GM19023 (cell line): ENCODE measurements around the gene CCNE1.
A peak's percentile ranks its signal among the peaks of the same experiment; 100 is the strongest.
"Not testable (repeated sequence)": the region's sequence is repeated elsewhere in the genome, so short reads cannot be mapped to it uniquely, and the experiment has no call there.

Experiments
- ATAC-seq: cut with Tn5 transposase; IDR thresholded peaks from one replicate; pipeline ENCODE4 v1.9.1; 2021; ENCODE audit warnings: mild to moderate bottlenecking, moderate library complexity; ENCODE audit not compliant: unreplicated experiment

The CCNE1 gene

DNA sequence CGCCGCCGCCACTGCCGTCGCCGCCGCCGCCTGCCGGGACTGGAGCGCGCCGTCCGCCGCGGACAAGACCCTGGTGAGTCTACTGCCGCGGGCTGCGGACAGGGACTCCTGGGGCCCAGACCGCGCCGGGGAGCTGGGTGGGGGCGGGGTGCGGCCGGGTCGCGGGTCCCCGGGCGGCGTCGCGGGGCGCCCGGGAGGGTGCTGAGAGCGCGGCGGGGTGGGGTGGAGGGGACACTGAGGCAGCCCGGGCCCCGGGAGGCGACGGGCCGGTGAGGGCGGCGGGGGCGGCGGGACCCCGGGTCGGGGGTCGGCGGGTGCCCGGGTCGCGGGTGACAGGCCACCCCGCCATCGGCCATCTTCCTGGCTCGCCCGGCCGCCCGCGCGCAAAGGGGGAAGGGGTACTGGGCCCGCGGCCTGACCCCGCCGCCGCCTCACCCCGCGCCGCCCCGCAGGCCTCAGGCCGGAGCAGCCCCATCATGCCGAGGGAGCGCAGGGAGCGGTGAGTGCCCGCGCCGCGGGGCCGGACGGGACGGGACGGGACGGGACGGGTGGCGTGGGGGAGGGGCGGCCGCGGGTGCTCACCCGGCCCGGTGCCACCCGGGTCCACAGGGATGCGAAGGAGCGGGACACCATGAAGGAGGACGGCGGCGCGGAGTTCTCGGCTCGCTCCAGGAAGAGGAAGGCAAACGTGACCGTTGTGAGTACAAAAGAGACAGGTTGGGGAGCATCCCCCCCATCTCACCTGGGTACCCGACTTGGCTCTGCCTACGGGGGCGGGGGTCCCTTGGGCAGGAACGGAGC is 489 bp downstream of the CCNE1 start:
- peak; percentile 8 for ATAC-seq

DNA sequence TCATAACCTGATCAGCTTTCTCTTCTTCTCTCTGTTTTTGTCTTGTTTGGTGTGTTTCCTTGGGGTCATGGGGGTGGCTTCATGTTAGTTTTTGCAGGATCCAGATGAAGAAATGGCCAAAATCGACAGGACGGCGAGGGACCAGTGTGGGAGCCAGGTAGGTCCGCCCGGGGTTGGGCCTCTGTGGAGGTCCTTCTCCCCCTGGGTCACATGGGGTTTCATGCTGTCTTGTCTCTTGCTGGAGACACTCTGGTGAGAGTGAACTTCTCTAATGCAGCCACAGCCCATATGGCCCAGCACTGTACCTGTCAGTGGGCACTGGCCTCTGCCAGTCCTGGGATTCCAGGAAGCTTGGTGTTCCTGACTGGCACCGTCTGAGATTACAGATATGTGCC is 1.1 kb downstream of the CCNE1 start:
- no peak for ATAC-seq

- ATAC-seq: no peak
Measured at GRCh38 chr19:29813642-29814041, 1.9 kb downstream of the CCNE1 start.

- ATAC-seq: no peak
Measured at GRCh38 chr19:29815231-29815630, 3.4 kb downstream of the CCNE1 start.

DNA sequence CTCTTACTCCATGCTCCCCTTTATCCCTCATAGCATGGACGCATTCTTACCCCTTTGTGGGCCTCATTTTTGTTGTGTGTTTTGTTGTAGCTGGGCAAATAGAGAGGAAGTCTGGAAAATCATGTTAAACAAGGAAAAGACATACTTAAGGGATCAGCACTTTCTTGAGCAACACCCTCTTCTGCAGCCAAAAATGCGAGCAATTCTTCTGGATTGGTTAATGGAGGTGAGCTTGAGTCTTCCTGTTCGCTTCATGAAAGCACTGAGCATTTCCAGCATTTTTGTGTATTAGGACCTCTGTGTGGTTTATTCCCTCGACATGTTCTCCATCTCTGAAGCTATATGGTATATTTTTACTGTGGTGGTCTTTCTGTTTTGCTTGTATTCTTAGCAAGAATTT is 5.5 kb downstream of the CCNE1 start:
- no peak for ATAC-seq

- ATAC-seq: no peak
Measured at GRCh38 chr19:29819300-29819699, 7.5 kb downstream of the CCNE1 start.

DNA sequence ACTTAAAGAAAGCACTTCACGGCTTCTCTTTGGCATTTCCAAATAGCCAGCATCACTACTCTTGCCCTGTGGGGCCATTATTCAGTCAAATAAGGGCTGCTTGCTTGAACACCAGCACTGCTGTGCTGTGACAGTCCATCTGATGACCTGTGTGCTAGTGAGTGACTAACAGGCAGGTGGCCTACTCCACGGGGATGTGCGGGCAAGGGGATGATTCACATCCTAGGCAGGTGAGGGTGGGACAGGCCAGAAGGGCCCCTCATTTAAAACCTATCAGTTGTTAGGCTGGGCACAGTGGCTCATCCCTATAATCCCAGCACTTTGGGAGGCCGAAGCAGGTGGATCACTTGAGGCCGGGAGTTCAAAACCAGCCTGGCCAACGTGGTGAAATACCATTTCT is 8.2 kb downstream of the CCNE1 start:
- ATAC-seq: no peak

DNA sequence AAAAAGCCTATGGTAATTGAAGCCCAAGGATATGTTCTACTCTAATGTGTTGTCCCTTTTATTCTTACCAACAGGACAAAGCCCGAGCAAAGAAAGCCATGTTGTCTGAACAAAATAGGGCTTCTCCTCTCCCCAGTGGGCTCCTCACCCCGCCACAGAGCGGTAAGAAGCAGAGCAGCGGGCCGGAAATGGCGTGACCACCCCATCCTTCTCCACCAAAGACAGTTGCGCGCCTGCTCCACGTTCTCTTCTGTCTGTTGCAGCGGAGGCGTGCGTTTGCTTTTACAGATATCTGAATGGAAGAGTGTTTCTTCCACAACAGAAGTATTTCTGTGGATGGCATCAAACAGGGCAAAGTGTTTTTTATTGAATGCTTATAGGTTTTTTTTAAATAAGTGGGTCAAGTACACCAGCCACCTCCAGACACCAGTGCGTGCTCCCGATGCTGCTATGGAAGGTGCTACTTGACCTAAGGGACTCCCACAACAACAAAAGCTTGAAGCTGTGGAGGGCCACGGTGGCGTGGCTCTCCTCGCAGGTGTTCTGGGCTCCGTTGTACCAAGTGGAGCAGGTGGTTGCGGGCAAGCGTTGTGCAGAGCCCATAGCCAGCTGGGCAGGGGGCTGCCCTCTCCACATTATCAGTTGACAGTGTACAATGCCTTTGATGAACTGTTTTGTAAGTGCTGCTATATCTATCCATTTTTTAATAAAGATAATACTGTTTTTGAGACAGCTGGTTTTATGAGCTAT is 12.0 kb downstream of the CCNE1 start:
- no peak for ATAC-seq

DNA sequence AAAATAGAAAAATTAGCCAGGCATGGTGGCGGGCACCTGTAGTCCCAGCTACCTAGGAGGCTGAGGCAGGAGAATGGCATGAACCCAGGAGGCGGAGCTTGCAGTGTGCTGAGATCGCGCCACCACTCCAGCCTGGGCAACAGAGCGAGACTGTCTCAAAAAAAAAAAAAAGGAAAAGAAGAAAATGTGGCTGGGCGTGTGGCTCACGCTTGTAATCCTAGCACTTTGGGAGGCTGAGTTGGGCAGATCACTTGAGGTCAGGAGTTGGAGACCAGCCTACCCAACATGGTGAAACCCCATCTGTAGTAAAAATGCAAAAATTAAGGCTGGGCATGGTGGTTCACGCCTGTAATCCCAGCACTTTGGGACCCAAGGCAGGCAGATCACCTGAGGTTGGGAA is 13.5 kb downstream of the CCNE1 start:
- not testable (repeated sequence) for ATAC-seq

DNA sequence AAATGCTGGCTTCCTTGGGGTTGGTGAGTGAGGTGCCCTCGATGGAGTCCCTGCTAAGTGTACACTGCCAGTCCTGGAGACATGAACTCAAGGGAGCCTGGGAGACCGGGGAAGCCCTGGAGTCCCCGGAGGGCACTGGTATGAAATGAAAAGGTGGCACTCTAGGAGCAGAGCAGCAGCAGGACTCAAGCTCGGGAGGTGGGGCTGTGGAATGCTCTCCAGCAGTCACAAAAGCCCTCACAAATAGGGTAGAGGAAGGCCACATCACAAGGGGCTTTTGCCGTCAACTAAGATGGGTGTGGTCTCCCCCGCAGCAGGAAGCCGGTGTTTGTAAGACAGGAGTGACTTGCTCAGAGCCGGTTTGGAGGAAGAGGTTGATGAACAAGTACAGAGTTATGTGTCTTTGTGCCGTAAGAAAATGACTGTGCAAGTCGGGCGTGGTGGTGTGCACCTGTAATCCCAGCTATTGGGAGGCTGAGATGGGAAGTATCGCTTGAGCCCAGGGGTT is 19.3 kb downstream of the CCNE1 start:
- no peak for ATAC-seq

DNA sequence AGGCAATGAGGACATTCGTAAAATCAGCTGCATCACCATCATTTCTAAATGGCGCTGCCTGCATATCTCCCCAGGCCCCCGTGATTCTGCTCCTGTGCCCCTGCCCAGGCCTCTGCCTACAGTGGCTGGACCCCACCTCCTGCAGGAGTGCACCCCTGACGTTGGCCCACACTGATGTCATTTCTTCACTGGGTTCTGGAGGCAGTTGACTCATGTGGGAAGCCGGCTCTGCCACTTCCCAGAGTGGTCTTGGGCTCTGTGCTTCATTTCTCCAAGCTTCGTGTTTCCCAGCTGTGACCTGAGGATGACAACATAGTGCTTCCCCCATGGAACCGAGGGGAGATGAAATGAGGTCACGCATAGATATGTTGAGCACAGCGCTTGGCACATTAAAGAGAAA is 19.9 kb downstream of the CCNE1 start:
- no peak for ATAC-seq

DNA sequence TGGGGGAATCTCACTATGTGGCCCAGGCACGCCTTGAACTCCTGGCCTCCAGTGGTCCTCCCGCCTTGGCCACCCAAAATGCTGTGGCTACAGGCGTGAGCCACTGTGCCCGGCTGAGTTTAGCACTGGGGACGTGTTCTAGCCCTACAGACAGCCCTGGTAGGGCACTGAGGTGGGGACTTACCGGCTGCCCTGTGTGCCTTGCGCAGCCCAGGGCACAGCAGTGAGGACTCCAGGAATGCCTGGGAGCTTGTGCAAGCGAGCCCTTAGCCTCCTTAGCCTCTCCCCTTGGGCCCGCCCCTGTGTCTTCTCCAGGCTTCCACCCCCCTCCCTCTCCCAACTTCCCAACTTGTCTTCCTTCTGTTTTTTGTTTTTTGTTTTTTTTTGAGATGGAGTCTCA is 21.0 kb downstream of the CCNE1 start:
- no peak for ATAC-seq

GRCh38 chr19:29833614-29834261 is 21.9 kb downstream of the CCNE1 start:
- ATAC-seq: no peak

DNA sequence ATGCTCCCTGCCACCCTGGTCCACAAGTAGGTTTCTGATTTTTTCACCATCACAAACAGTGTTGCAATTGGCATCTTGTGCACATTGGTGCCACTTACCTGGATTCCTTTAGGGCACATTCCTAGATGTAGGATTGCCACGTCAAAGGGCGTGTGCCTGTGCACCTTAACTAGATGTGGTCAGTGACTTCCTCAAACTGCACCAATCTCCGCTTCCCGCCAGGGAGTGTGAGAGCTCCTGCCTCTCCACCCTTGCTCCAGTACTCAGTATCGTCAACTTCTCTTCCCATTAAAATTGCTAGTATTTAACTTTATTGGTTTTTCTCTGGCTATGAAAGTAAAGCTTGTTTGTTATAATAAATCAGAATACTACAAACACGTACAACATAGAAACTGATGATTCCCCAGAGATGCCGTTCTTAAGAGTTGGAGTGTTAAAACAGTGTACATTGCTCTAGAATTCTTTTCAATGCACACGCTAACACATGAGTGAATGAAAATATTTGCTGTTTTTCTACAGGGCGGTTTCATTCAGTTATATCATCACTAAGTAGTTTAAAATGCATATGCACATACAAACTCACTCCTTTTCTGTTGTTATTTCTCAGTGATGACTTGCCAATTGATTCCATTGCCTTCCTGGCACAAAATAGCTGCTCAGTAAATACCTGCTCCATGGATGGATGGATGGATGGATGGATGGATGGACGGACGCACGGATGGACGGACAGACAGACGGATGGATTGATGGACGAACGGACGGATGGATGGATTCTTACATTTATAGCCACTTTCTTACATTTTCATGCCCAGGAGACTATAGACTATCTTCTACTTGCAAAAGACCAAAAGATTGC is 23.4 kb downstream of the CCNE1 start:
- ATAC-seq: no peak

GRCh38 chr19:29836409-29836825 is 24.6 kb downstream of the CCNE1 start:
- ATAC-seq: peak; percentile 66

- ATAC-seq: peak; percentile 69
Measured at GRCh38 chr19:29837448-29837981, 25.7 kb downstream of the CCNE1 start.

GRCh38 chr19:29837996-29838395 is 26.2 kb downstream of the CCNE1 start:
- ATAC-seq: no peak

GRCh38 chr19:29840066-29840950 is 28.5 kb downstream of the CCNE1 start:
- no peak for ATAC-seq

- ATAC-seq: no peak
Measured at GRCh38 chr19:29841209-29841558, 29.4 kb downstream of the CCNE1 start.
